Measurements from ENCODE around the gene POLRMT.

POLRMT gene

DNA sequence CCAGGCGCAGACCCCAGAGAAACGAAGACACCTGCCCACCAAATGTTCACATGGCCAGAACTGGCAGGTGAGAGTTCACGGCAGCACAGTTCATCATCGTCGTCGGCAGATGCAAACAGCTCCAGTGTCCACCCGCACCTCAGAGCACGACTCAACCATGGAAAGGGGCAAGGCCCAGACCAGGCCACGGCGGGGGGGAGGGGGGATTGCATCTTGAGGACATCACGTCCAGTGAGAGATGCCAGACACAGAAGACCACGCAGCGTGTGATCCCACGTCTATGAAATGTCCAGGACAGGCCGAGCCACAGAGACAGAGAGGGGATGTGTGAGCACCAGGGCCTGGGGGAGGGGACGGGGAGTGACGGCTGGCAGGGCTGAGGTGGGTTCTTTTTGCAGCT, 22.4 kb upstream of the POLRMT start:
- no peak overlapping the region for H3K4me3 ChIP-seq (ENCODE audit: low read length)
- DNase-seq (ENCODE audit: low read depth) = no peak
- no peak for TF ChIP-seq CTCF (conservative IDR thresholded peaks at IDR 0.05; ENCODE audit: low read length)

DNA sequence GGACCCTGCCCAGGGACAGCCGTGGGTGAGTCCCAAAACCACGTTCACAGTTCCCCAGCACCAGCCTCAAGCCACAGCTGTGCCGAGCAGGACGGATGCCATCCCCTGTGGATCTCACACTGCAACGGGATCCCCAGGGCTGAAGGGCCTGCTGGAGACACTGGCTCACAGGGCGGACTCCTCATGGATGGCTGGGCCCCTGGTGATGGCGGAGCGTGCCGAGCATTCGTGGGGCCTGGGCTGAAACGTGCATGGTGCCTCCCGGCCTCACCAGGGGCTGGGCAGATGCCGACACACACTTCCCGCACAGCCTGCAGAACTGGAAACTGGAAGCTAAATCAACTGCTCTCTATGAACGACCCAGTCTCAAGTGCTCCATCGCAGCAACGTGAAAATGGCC, 20.1 kb upstream of the POLRMT start:
- DNase-seq (ENCODE audit: low read depth) = no peak
- no peak for TF ChIP-seq CTCF (conservative IDR thresholded peaks at IDR 0.05; ENCODE audit: low read length)
- H3K4me3 ChIP-seq (ENCODE audit: low read length) = no peak overlapping the region

GRCh38 chr19:652467-653389, 19.4 kb upstream of the POLRMT start:
- TF ChIP-seq CTCF (conservative IDR thresholded peaks at IDR 0.05; ENCODE audit: low read length) = no peak
- no peak overlapping the region for H3K4me3 ChIP-seq (ENCODE audit: low read length)
- no peak for DNase-seq (ENCODE audit: low read depth)

- DNase-seq (ENCODE audit: low read depth) = no peak
- TF ChIP-seq CTCF (conservative IDR thresholded peaks at IDR 0.05; ENCODE audit: low read length) = no peak
- no peak overlapping the region for H3K4me3 ChIP-seq (ENCODE audit: low read length)
These were observed 18.7 kb upstream of the POLRMT start for GRCh38 chr19:651991-652390.

- no peak for TF ChIP-seq CTCF (conservative IDR thresholded peaks at IDR 0.05; ENCODE audit: low read length)
- H3K4me3 ChIP-seq (ENCODE audit: low read length) = no peak overlapping the region
- DNase-seq (ENCODE audit: low read depth) = no peak
These were observed 17.9 kb upstream of the POLRMT start for GRCh38 chr19:651114-651818.

DNA sequence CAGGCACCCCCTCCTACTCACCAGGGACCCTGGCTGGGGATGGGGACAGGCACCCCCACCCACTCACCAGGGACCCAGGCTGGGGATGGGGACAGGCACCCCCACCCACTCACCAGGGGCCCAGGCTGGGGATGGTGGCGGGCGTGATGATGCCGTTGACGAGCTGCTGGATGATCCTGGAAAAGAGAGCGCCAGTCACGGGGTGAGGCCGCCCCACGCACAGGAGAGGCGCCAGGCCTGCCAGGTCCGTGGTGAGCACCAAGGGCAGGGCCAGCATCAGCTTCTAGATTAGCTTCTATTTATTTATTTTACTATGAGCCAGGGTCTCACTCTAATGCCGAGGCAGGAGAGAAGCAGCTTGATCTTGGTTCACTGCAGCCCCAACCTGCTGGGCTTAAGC, 16.8 kb upstream of the POLRMT start:
- no peak overlapping the region for H3K4me3 ChIP-seq (ENCODE audit: low read length)
- no peak for TF ChIP-seq CTCF (conservative IDR thresholded peaks at IDR 0.05; ENCODE audit: low read length)
- DNase-seq (ENCODE audit: low read depth) = no peak

Data from AG10803 (cell line).